Karpas-422 (cell line): Measurements from ENCODE around the gene NEGR1. TPM values are rescaled to one million over a fixed set of nuclear protein-coding genes. Genes with fewer than 3 reads are reported as not detected.

Experiments
- DNase-seq: peaks from one replicate; pipeline ENCODE4 v3.0.0-alpha.2; 2015
- H2AFZ ChIP-seq: fragments of 200-600 bp; sonication (generic); 2 replicates; pipeline ENCODE4 v1.6.1; 2014; ENCODE audit warnings: antibody characterized with exemption, low read length, mixed read lengths
- H3K27ac ChIP-seq: fragments of 200-600 bp; sonication (generic); 2 replicates; pipeline ENCODE4 v1.5.1; 2014; ENCODE audit warnings: mild to moderate bottlenecking, low read length, moderate library complexity
- H3K27me3 ChIP-seq: fragments of 200-600 bp; sonication (generic); 2 replicates; pipeline ENCODE4 v1.6.1; 2014; ENCODE audit warnings: low read length, mixed read lengths
- H3K36me3 ChIP-seq: fragments of 200-600 bp; sonication (generic); 2 replicates; pipeline ENCODE4 v1.6.1; 2014; ENCODE audit warnings: low read length, mixed read lengths; ENCODE audit not compliant: insufficient read depth
- H3K4me1 ChIP-seq: fragments of 200-600 bp; sonication (generic); 2 replicates; pipeline ENCODE4 v1.6.1; 2014; ENCODE audit warnings: mild to moderate bottlenecking, low read length, mixed read lengths
- H3K4me2 ChIP-seq: fragments of 200-600 bp; sonication (generic); 2 replicates; pipeline ENCODE4 v1.6.1; 2014; ENCODE audit warnings: low read length, low read depth, mild to moderate bottlenecking; ENCODE audit not compliant: poor library complexity, severe bottlenecking
- H3K4me3 ChIP-seq: fragments of 200-600 bp; sonication (generic); 2 replicates; pipeline ENCODE4 v1.5.1; 2014; ENCODE audit warnings: mild to moderate bottlenecking, antibody characterized with exemption, low read length, mixed read lengths
- H3K79me2 ChIP-seq: fragments of 200-600 bp; sonication (generic); 2 replicates; pipeline ENCODE4 v1.6.1; 2014; ENCODE audit warnings: mild to moderate bottlenecking, low read length, mixed read lengths
- H3K9ac ChIP-seq: fragments of 200-600 bp; sonication (generic); 2 replicates; pipeline ENCODE4 v1.6.0; 2014; ENCODE audit warnings: low read length
- H3K9me2 ChIP-seq: fragments of 200-600 bp; sonication (generic), shearing (Covaris generic); replicated peaks from 2 replicates; pipeline ENCODE4 v1.6.0; 2014; ENCODE audit warnings: mild to moderate bottlenecking, low read length, moderate library complexity; ENCODE audit not compliant: insufficient read depth
- H3K9me3 ChIP-seq: fragments of 300-700, 200-600 bp; sonication (generic); 2 replicates; pipeline ENCODE4 v1.6.1; 2014; ENCODE audit warnings: low read length, mixed read lengths
- H4K20me1 ChIP-seq: fragments of 200-600 bp; sonication (generic); 2 replicates; pipeline ENCODE4 v1.6.1; 2014; ENCODE audit warnings: mild to moderate bottlenecking, antibody characterized with exemption, low read length, low read depth; ENCODE audit not compliant: insufficient read depth
- total RNA-seq: library from RNA; depleted of rRNA; stranded (reverse); fragments of >200 nt; shearing (Covaris generic); gene quantifications from 2 replicates; pipeline ENCODE4 v1.2.3, GENCODE V29; 2014; ENCODE audit warnings: low replicate concordance

NEGR1 gene
- total RNA-seq, 1 experiment from 2014 or later: not detected

DNA sequence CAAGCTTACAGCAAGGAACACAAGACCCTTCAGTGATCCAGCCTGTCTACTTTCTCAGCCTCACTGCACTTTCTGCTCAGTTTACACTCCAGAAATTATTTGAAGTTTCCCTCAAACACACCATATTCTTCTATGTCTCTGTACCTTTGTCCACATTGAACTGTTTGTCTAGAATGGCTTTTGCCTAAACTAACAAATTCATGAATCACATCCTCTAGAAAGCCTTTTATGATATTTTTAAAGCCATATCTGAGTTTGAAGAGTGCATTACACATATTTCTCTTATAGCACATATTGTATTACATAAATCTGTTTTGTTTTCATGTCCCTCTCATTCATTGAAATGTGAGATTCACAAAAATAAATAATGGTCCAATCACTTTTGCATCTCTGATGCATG is 755.5 kb downstream of the NEGR1 start:
- Histone ChIP-seq H3K27ac (no peak overlapping the region), H3K27me3 (no peaks in the 10 kb centered on the region), H3K9ac (no peak overlapping the region), H3K4me1 (no peaks in the 10 kb centered on the region), H3K36me3 (no peaks in the 10 kb centered on the region), H3K4me3 (no peak overlapping the region), H3K79me2 (no peaks in the 10 kb centered on the region), H3K9me2 (no peaks in the 10 kb centered on the region), H2AFZ (no peak overlapping the region), H3K4me2 (no peak overlapping the region), H3K9me3 (no peaks in the 10 kb centered on the region), H4K20me1 (no peaks in the 10 kb centered on the region)
- no peak for DNase-seq

GRCh38 chr1:71522721-71523120 is 759.6 kb downstream of the NEGR1 start:
- Histone ChIP-seq H3K9me2 (no peaks in the 10 kb centered on the region), H3K4me2 (no peak overlapping the region), H3K27ac (no peak overlapping the region), H3K79me2 (no peaks in the 10 kb centered on the region), H3K9me3 (no peaks in the 10 kb centered on the region), H3K36me3 (no peaks in the 10 kb centered on the region), H3K9ac (no peak overlapping the region), H4K20me1 (no peaks in the 10 kb centered on the region), H3K4me1 (no peaks in the 10 kb centered on the region), H3K4me3 (no peak overlapping the region), H3K27me3 (no peaks in the 10 kb centered on the region), H2AFZ (no peak overlapping the region)
- DNase-seq: no peak

DNA sequence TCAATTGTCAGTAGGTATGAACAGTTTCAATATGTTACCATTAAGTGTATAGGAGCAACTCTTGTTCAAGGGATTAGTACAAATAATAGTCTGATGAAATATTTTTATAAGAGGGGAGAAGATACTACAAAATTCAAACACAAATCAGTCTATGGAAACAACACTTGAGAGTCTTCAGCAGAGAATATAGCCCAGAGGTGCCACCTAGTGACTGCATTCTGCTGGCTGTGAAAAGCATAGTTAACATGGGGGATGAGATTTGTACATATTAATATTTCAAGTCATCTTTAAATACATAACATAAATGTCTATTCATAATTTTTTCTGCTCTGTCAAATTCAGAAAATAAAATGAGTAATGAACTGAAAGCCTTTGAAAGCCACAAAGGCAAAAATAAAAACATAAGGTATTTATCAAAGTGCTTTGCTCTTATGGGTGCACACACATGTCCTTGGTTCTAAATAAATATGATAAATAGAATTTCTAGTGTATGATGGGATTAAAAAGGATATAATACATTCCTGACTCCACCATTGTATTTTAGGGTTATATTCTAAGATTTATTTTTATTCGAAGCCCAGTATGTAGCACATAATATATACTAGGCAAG is 760.6 kb downstream of the NEGR1 start:
- Histone ChIP-seq H3K27ac (no peak overlapping the region), H3K9me3 (no peaks in the 10 kb centered on the region), H3K79me2 (no peaks in the 10 kb centered on the region), H3K36me3 (no peaks in the 10 kb centered on the region), H4K20me1 (no peaks in the 10 kb centered on the region), H3K4me2 (no peak overlapping the region), H3K9me2 (no peaks in the 10 kb centered on the region), H3K27me3 (no peaks in the 10 kb centered on the region), H3K4me1 (no peaks in the 10 kb centered on the region), H2AFZ (no peak overlapping the region), H3K4me3 (no peak overlapping the region), H3K9ac (no peak overlapping the region)
- peak; percentile 69 for DNase-seq

DNA sequence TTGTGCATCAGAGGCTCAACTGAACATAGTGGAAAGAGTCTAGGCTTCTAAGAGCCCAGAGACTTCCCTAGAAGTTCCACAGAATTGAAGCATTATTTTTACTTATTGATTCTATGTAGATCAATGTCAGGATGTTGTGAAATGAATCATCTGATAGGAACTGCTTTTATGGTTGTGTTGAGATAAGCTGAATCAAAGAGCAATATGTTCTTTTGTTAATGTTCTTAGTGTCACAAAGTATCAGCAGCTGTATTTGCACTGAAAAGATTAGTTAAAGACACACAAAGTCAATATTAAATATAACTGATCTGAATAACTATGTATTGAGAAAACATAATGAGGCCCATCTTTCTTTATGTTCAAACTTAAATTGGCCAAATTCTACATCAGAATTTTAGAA is 770.8 kb downstream of the NEGR1 start:
- H3K79me2 ChIP-seq: no peaks in the 10 kb centered on the region
- no peak overlapping the region for H3K4me3 ChIP-seq
- no peak overlapping the region for H3K9ac ChIP-seq
- no peaks in the 10 kb centered on the region for H3K9me3 ChIP-seq
- H3K4me2 ChIP-seq: no peak overlapping the region
- no peaks in the 10 kb centered on the region for H3K36me3 ChIP-seq
- no peaks in the 10 kb centered on the region for H3K27me3 ChIP-seq
- no peaks in the 10 kb centered on the region for H4K20me1 ChIP-seq
- H3K27ac ChIP-seq: no peak overlapping the region
- no peaks in the 10 kb centered on the region for H3K9me2 ChIP-seq
- no peak for DNase-seq
- no peaks in the 10 kb centered on the region for H3K4me1 ChIP-seq
- no peak overlapping the region for H2AFZ ChIP-seq

DNA sequence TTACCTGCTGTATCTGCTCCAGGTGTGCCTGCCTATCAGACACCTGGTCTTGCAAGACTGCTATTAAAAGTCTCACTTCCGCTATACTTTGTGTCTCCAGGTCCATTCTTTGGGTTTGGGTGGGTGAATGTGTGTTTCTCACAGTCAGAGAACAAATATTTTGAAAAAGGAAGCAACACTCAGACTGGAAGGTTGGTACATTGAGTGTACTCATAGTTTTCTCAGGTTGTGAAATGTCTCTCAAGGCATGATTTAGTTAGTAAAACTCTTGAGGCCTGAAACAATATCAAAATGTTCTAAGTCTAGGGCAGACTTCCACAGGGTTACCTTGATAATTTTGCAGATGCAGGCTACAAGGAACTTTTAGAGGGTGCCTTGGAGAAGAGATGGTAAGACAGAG is 771.6 kb downstream of the NEGR1 start:
- H3K4me1 ChIP-seq: no peaks in the 10 kb centered on the region
- H3K9ac ChIP-seq: no peak overlapping the region
- H3K79me2 ChIP-seq: no peaks in the 10 kb centered on the region
- no peak overlapping the region for H3K4me3 ChIP-seq
- H3K27ac ChIP-seq: no peak overlapping the region
- no peaks in the 10 kb centered on the region for H3K36me3 ChIP-seq
- H2AFZ ChIP-seq: no peak overlapping the region
- H4K20me1 ChIP-seq: no peaks in the 10 kb centered on the region
- no peak overlapping the region for H3K4me2 ChIP-seq
- DNase-seq: no peak
- H3K9me3 ChIP-seq: no peaks in the 10 kb centered on the region
- H3K9me2 ChIP-seq: no peaks in the 10 kb centered on the region
- H3K27me3 ChIP-seq: no peaks in the 10 kb centered on the region

DNA sequence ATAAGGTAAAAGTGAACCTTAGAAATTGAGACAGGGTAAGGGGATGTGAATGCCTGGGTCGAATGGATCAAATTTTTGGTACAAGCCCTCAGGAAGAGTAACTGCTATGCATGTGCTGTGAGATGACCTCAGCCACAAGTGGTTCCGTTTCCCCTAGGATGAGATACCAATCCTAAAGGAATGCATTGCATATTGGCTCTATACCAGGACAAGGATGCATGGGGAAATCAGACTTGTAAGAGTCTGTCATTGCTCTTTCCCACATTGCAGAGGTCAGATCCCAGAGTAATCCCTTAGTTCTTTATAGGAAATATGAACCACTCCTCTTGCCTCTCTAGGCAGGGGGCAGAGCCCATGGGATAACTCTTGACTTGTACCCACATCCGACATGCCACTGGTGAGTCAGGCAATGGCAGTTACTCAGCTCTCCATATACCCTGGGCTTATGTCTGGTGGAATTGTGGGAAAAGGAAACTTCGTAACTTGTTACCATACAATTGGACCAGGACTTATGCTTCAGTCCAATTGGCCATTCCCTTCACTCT is 773.2 kb downstream of the NEGR1 start:
- Histone ChIP-seq H3K27me3 (no peaks in the 10 kb centered on the region), H4K20me1 (no peaks in the 10 kb centered on the region), H3K79me2 (no peaks in the 10 kb centered on the region), H3K9me3 (no peaks in the 10 kb centered on the region), H3K9ac (no peak overlapping the region), H3K36me3 (no peaks in the 10 kb centered on the region), H3K4me3 (no peak overlapping the region), H3K27ac (no peak overlapping the region), H2AFZ (no peak overlapping the region), H3K4me2 (no peak overlapping the region), H3K4me1 (no peaks in the 10 kb centered on the region), H3K9me2 (no peaks in the 10 kb centered on the region)
- no peak for DNase-seq

DNA sequence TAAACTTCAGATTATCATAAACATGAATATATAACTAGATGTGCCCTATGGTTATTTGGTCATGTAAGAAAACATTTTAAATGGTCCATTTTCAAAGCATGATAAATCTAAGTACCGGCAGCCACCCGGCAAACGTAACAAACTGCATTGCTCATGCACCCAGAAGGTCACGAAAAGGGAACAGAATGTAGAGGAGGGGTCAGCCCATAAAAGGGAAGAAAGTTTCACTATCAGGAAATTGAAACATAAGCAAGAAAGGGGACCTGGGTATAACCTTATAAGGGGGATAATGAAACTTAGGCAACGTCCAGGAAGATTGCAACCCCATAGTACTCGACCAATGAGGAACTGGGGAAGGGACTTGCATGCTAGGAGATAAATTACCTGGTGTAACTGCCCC is 780.3 kb downstream of the NEGR1 start:
- Histone ChIP-seq H3K79me2 (no peaks in the 10 kb centered on the region), H4K20me1 (no peaks in the 10 kb centered on the region), H3K36me3 (no peaks in the 10 kb centered on the region), H3K9me3 (no peaks in the 10 kb centered on the region), H3K9me2 (no peaks in the 10 kb centered on the region), H2AFZ (no peak overlapping the region), H3K4me3 (no peak overlapping the region), H3K4me1 (no peaks in the 10 kb centered on the region), H3K9ac (no peak overlapping the region), H3K27ac (no peak overlapping the region), H3K27me3 (no peaks in the 10 kb centered on the region), H3K4me2 (no peak overlapping the region)
- DNase-seq: no peak

DNA sequence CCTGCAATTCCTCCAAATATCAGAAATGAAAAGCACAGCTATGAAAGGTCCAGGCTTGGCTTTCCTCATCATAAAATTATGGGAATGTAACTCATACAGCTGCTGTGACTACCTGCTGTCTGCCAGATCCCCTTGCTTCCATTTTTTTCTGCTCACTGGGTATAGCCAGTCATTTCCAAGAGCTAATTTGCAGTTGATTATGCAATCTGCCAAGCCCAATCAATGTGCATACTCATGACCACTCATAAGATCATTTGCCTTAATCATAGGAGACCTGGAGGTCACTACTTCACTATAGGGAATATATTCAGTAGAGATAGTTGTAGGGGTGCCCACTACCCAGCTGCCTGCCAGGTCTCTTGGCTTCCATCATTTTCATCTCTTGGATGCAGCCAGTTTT is 783.8 kb downstream of the NEGR1 start:
- Histone ChIP-seq H3K9me2 (no peaks in the 10 kb centered on the region), H3K27me3 (no peaks in the 10 kb centered on the region), H3K9ac (no peak overlapping the region), H3K36me3 (no peaks in the 10 kb centered on the region), H2AFZ (no peak overlapping the region), H3K79me2 (no peaks in the 10 kb centered on the region), H4K20me1 (no peaks in the 10 kb centered on the region), H3K9me3 (no peaks in the 10 kb centered on the region), H3K4me2 (no peak overlapping the region), H3K4me3 (no peak overlapping the region), H3K4me1 (no peaks in the 10 kb centered on the region), H3K27ac (no peak overlapping the region)
- DNase-seq: no peak
